ENCODE measurements around the gene EPHA2.

DNA sequence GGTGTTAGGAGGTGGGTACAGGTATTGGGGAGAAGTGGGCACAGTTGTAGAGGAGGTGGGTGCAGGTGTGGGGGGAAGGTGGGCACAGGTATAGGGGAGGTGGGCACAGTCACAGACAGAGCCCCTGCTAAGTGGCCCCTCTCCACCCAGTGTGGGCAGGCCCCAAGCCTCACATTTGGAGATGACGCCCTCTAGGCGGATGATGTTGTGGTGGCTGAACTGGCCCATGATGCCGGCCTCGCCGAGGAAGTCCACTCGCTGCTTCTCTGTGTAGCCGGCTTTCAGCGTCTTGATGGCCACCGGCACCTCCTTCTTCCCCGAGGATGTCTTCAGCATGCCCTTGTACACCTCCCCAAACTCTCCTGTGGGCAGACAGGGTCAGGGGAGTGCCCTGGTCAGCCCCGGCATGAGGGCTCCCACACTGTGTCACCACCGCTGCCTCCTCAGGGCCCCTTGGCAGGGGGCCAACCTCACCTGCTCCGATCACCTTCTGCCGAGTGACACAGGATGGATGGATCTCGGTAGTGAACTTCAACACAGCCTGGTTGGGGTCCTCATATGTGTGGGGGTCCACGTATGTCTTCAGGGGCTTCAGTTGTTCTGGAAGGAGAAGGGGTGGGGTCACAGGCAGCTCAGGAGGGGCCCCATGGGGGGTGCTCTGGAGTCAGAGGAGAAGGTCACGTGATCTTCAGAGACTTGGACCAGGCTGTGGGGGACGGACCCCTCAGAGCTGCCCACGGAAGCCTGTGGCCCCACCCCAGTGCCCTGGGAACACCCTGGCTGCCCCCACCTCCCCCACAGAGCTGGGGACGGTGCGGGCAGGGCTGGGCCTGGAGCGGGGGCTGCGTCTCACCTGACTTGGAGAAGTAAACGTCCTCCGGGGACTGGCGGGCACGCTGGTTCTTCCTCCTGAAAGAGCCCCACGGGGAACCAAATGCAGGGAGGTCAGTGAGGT lies 22.6 kb downstream of the EPHA2 start:
- no peak for TF ChIP-seq POLR2AphosphoS5 (IDR thresholded peaks at IDR 0.05; ENCODE audit: low read depth, low read length)
- TF ChIP-seq, protein P1, sequence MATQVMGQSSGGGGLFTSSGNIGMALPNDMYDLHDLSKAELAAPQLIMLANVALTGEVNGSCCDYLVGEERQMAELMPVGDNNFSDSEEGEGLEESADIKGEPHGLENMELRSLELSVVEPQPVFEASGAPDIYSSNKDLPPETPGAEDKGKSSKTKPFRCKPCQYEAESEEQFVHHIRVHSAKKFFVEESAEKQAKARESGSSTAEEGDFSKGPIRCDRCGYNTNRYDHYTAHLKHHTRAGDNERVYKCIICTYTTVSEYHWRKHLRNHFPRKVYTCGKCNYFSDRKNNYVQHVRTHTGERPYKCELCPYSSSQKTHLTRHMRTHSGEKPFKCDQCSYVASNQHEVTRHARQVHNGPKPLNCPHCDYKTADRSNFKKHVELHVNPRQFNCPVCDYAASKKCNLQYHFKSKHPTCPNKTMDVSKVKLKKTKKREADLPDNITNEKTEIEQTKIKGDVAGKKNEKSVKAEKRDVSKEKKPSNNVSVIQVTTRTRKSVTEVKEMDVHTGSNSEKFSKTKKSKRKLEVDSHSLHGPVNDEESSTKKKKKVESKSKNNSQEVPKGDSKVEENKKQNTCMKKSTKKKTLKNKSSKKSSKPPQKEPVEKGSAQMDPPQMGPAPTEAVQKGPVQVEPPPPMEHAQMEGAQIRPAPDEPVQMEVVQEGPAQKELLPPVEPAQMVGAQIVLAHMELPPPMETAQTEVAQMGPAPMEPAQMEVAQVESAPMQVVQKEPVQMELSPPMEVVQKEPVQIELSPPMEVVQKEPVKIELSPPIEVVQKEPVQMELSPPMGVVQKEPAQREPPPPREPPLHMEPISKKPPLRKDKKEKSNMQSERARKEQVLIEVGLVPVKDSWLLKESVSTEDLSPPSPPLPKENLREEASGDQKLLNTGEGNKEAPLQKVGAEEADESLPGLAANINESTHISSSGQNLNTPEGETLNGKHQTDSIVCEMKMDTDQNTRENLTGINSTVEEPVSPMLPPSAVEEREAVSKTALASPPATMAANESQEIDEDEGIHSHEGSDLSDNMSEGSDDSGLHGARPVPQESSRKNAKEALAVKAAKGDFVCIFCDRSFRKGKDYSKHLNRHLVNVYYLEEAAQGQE (IDR thresholded peaks at IDR 0.05; ENCODE audit: insufficient read depth in 1 of 2, low read depth in 2 of 2, low read length in 2 of 2): no peak

Data from PFSK-1 (cell line).